Amygdala (tissue), 56 donors: ENCODE data around the gene HEPH.
"Not testable (repeated sequence)": the region's sequence is repeated elsewhere in the genome, so short reads cannot be mapped to it uniquely, and the experiment has no call there.

ENCODE experiments used
- DNase-seq, 56 donors: peaks; one replicate each; lab custom pipeline; 2025; lab: John Stamatoyannopoulos, UW

Gene HEPH

GRCh38 chrX:66163849-66164411, at the start of gene HEPH:
HEPH (plus strand) TSS chrX:66164247; CDS start chrX:66170571, 6,324 bp downstream.
- DNase-seq, result peak in 28 of 56 donors; percentile 0 to 43 (median 4)

DNA sequence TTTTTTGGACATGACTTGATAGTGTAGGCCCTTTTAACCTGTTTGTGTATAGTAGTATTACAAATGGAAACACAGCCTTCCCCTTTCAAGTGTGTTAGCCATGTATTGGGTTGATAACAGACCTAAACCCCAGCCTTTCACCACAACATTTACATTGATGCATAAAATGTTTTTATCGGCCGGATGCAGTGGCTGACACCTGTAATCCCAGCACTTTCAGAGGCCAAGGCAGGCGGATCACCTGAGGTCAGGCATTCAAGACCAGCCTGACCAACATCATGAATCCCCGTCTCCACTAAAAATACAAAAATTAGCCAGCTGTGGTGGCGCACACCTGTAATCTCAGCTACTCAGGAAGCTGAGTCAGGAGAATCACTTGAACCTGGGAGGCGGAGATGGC, 45.3 kb upstream of the HEPH start:
- DNase-seq, result not testable (repeated sequence)

GRCh38 chrX:66121354-66121753, 42.7 kb upstream of the HEPH start:
- not testable (repeated sequence) for DNase-seq

DNA sequence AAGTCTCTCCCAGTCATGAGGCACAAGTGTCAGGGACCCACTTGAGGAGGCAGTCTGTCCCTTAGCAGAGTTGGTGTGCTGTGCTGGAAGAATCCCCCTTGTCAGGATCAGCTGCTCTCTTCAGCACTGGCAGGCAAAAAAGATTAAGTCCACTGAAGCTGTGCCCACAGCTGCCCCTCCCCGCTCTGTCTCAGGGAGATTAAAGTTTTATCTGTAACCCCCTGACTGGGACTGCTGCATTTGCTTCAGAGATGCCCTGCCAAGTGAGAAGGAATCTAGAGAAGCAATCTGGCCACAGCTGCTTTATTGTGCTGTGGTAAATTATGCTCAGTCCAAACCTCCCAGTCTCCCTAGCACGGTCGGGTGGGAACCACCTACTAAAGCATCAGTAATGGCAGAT, 37.4 kb upstream of the HEPH start:
- no peak for DNase-seq

- no peak for DNase-seq
These were observed 33.6 kb upstream of the HEPH start for GRCh38 chrX:66130469-66130868.

GRCh38 chrX:66135284-66135683, 28.8 kb upstream of the HEPH start:
- not testable (repeated sequence) for DNase-seq

DNA sequence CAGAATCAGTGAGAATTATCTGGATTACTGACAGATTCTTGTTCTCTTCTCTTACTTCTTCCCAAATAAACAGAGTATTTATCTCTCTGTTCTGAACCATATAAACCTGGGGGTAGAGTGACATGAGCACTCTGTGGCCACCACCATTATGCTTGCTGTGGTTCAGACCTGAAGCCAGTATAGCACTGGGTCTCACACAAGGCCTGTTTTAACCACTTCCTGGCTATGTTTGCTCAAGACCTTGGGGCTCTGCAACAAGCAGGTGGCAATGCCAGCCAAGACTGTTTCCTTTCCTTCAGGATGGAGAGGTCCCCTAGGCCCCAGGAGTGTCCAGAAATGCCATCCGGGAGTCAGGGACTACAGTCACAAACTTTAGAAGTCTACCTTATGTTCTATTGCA, 21.7 kb upstream of the HEPH start:
- DNase-seq, result no peak

DNA sequence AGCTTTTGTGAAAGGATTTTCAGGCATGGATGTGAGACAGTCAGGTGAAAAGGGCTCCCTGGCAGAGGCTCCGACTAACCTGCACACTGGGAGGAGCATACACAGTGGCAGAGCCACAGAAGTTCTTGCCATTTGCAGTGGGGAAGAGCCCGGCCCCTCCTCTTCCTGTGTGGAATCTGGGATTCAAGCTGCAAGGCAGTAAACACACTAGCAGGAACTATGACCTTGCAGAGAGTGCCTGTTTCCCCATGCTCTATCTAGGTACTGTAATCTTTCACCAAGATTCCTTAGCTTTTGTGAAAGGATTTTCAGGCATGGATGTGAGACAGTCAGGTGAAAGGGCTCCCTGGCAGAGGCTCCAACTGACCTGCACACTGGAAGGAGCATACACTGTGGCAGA, 19.8 kb upstream of the HEPH start:
- no peak for DNase-seq

DNA sequence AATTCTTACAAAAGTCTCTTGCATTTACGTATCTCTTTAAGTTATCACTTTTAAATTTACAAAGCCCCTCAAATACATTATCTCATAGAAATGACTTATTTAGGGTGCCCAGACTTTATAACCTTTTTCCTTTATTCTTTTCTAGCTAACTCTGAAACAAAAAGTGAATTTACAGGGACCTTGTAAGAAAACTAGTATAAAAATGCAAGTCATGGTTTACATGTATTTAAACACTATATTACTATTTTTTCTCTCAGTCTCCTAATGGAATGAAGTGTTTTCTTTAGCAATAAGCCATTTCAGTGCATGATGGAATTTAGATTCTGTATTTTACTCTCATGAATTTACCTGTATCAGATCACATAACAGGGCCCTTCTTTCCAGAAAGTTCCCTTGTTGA, 14.5 kb upstream of the HEPH start:
- no peak for DNase-seq

- no peak for DNase-seq
These were observed 13.9 kb upstream of the HEPH start for GRCh38 chrX:66150163-66150562.

GRCh38 chrX:66162331-66162822, 1.7 kb upstream of the HEPH start:
- no peak for DNase-seq

DNA sequence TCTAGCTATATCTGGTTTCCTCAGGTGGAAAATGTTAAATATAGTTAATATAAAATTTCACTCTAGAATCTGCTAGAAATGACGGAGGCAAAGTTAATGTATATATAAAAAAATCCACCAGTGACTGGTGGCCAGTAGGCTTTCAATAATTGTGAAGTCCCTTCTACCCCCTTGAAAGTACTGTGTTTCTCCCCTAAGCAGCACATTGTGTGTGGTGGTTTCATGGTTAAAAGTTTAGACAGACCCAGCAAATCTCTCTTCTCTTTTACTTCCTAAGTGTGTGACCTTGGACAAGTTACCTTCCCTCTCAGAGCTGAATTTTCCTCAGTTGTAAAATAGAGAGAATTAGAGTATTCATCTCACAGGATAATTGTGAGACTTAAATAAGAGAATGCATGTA, 600 bp upstream of the HEPH start:
- no peak for DNase-seq

- DNase-seq, result peak in 2 of 56 donors; percentile 3 to 4
These were observed 423 bp downstream of the HEPH start for GRCh38 chrX:66164470-66164869.

- no peak for DNase-seq
These were observed 884 bp downstream of the HEPH start for GRCh38 chrX:66164931-66165330.

- no peak for DNase-seq
These were observed 2.6 kb downstream of the HEPH start for GRCh38 chrX:66166671-66167070.

GRCh38 chrX:66167431-66167830, 3.4 kb downstream of the HEPH start:
- DNase-seq, result no peak

GRCh38 chrX:66176134-66176533, 12.1 kb downstream of the HEPH start:
- DNase-seq, result no peak

DNA sequence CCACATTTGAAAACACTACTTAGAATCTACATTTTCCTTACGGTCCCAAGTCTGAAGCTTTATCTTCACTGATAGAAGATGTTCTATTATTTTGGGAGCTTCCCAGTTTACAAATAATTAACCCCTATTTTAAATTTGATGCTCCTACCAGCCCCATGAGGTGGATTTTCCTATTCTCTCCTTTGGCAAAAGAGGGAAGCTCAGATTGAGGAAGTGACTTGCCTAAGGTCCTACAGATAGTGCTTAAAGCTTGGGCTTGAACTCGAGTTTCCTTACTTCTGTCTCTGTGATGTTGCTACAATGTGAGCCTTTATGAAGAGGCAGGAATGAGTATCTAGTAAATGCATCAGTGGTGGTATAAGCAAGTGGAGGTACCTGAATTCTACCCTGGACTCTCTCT, 27.5 kb downstream of the HEPH start:
- DNase-seq, result no peak

- DNase-seq, result no peak
These were observed 29.8 kb downstream of the HEPH start for GRCh38 chrX:66193821-66194220.

- DNase-seq, result no peak
These were observed 36.1 kb downstream of the HEPH start for GRCh38 chrX:66200050-66200664.

- DNase-seq, result peak in 1 of 56 donors; percentile 8
These were observed 37.1 kb downstream of the HEPH start for GRCh38 chrX:66200855-66201795.
